GM12864 (cell line): ENCODE data around the gene SF3B4.
A peak's percentile ranks its signal among the peaks of the same experiment; 100 is the strongest.

Experiments used
- DNase-seq: peaks from one replicate; pipeline ENCODE4 v3.0.0-alpha.2; 2011; ENCODE audit warnings: low read depth
- H3K4me3 ChIP-seq: 2 replicates; pipeline ENCODE4 v1.5.1; 2011; ENCODE audit warnings: mild to moderate bottlenecking, low read depth, low read length, control low read depth
- TF ChIP-seq, protein P1 (sequence below): IDR thresholded peaks from 2 replicates; pipeline ENCODE4 v1.5.1; 2011; ENCODE audit warnings: low read depth, mild to moderate bottlenecking, moderate library complexity, low read length, control low read depth, inconsistent platforms; ENCODE audit errors: missing control alignments

Gene SF3B4, protein sequence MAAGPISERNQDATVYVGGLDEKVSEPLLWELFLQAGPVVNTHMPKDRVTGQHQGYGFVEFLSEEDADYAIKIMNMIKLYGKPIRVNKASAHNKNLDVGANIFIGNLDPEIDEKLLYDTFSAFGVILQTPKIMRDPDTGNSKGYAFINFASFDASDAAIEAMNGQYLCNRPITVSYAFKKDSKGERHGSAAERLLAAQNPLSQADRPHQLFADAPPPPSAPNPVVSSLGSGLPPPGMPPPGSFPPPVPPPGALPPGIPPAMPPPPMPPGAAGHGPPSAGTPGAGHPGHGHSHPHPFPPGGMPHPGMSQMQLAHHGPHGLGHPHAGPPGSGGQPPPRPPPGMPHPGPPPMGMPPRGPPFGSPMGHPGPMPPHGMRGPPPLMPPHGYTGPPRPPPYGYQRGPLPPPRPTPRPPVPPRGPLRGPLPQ

DNA sequence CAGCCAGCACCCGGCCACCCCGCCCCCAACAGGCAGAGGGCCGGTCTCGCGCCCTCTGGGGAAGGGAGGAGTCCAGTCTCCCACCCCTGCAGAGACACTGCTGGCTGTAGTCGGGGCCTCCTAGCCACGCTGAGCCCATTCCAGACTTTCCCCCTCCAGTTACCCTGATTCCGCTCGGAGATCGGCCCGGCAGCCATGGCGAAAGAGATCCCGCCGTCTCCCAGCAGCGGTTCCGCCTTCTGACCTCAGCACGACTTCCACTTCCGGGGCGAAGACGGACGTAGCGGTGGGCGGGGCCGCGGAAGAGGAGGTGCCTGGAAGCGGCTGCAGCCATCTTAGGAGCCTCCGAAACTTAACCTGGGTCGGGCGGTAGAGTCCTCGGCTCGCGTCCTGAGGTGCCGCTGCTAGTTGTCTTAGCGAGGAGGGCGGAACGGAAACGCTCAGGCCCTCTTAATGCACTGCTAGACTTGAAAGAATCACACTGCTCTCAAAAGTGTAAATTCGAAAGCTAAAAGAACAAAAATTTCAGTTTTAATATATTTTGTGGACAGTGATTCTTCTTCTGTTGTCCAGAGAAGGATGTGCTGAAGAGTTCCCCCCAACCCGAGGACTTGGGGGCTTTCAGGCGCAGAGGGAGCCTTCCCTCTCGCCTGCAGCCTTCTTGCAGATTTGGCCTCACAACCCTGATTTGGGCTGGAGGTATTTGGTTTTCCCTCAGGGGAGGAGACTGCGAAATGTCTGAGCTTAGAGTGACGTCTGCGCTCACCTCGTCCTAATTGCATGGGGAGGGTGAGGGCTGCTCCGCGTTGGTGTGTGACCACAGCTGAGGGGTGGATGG is at the start of gene SF3B4:
TSS of gene SF3B4 (minus strand) at position 241 of the 838 bp plus-strand sequence. CDS start at position 197, 44 bp downstream.
- DNase-seq = peak; percentile 88
- peak within 1 kb of the TSS; percentile 88 for H3K4me3 ChIP-seq
- TF ChIP-seq, protein P1, sequence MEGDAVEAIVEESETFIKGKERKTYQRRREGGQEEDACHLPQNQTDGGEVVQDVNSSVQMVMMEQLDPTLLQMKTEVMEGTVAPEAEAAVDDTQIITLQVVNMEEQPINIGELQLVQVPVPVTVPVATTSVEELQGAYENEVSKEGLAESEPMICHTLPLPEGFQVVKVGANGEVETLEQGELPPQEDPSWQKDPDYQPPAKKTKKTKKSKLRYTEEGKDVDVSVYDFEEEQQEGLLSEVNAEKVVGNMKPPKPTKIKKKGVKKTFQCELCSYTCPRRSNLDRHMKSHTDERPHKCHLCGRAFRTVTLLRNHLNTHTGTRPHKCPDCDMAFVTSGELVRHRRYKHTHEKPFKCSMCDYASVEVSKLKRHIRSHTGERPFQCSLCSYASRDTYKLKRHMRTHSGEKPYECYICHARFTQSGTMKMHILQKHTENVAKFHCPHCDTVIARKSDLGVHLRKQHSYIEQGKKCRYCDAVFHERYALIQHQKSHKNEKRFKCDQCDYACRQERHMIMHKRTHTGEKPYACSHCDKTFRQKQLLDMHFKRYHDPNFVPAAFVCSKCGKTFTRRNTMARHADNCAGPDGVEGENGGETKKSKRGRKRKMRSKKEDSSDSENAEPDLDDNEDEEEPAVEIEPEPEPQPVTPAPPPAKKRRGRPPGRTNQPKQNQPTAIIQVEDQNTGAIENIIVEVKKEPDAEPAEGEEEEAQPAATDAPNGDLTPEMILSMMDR = no peak

DNA sequence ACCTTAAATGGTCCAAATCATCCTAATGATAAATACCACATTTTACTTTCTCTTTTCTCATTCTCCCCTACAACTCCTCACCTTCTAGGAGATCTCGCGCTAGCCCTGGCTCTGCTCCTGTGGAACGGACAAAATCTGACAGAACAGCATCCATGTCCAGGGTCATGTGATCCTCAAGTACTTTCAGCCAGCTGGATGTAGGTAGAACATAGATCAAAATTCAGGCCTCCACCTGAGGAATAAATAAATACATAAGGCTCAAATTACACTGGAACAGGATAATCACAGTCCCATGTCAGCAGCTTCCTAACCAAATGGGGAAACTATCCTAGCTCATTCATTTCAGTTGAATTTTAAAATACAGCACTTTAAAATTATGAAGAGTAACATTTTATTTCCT is 49.7 kb upstream of the SF3B4 start:
- no peak for DNase-seq
- no peak overlapping the region for H3K4me3 ChIP-seq
- TF ChIP-seq, protein P1 = no peak

DNA sequence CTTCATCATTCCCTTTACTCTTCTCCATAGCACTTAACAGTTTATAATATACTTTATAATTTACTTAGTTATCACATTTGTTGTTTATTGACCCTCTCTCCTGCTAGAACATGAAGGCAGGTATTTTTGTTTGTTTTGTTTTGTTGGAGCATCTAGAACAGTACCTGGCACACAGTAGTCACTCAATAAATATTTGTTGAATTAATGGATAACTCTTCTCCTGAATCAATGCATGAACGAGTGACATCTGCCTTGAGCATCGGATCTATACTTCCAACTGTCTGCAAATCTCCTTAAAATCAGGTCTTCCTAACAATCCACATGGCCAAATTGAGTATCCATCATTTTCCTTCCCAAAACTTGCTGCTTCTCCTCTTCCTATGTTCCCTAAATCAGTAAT is 44.9 kb upstream of the SF3B4 start:
- TF ChIP-seq, protein P1 = no peak
- DNase-seq = no peak
- H3K4me3 ChIP-seq = no peak overlapping the region

DNA sequence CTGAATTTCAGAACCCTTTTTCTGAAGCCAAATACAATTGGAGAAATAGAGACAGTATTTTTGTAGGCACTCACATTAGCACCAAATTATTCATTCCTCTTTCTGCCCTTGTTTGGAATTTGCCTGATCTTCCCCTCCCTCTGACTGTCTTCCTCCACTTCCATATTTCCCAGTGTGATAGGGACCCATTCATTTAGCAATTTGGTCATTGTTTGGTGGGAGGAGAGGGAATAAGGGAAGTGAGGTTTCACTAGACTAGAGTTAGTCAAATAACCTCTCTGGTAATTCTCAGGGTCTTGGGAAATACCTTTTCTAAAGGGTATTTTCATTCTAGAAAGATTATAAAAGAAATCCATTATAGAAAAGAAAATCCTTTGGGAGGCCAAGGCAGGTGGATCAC is 40.0 kb upstream of the SF3B4 start:
- H3K4me3 ChIP-seq = no peak overlapping the region
- TF ChIP-seq, protein P1 = no peak
- no peak for DNase-seq

DNA sequence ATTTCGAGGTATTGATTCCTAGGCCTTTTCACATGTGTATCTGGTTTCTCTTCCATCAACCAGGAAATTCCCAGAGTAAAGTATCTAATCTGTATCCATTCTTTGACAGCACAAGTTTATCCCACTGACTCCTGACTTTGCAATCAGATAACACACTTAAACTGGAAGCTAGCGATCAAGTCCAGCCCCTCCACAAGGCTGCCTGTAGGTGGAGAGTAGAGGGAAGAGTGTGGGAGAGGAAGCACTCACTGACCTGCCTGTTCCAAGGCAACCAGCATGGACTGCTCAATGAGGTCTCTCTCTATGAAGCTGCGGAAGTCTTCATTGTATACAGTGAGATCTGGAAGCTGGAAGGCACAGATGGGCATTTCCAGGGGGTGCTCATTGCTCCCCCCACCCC is 39.4 kb upstream of the SF3B4 start:
- DNase-seq = no peak
- no peak overlapping the region for H3K4me3 ChIP-seq
- TF ChIP-seq, protein P1 = no peak

DNA sequence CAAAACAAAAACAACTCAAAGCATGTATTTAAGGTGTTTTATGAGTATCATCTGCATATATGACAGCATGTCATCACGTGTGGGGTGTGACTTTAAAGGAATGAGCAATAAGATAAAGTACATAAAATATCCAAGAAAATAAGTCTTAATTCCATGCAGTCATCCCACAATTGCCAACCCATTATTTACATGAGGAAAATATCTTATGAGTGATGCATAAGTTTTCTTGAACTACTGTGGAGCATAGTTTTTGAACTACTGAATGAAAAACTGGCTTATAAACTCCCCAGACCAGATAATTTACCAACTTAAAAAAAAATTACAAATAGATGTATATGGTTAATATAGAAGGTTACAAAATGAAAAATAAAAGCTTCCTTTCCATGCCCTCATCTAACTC is 38.8 kb upstream of the SF3B4 start:
- H3K4me3 ChIP-seq = no peak overlapping the region
- TF ChIP-seq, protein P1 = no peak
- DNase-seq = no peak
